Keratinocyte (primary cell): ENCODE results near the gene MYO16.

ENCODE experiments used
- EZH2 ChIP-seq: IDR thresholded peaks from one replicate; pipeline ENCODE4 v1.6.1; 2012; ENCODE audit warnings: inconsistent platforms, mild to moderate bottlenecking, low read length, moderate library complexity
- TF ChIP-seq, protein P1 (sequence below), 3 experiments: IDR thresholded peaks in 1 of 3; conservative IDR thresholded peaks in 1 of 3; optimal IDR thresholded peaks in 1 of 3; 2 replicates in 2 of 3; 3 replicates in 1 of 3; pipeline versions ENCODE3 to v1.5.1; 2011; ENCODE audit warnings: low read length in 3 of 3, mild to moderate bottlenecking in 3 of 3, moderate library complexity in 2 of 3, control low read depth in 1 of 3, inconsistent platforms in 1 of 3; ENCODE audit not compliant: insufficient read depth in 2 of 3; ENCODE audit errors: extremely low read depth in 1 of 3

DNA sequence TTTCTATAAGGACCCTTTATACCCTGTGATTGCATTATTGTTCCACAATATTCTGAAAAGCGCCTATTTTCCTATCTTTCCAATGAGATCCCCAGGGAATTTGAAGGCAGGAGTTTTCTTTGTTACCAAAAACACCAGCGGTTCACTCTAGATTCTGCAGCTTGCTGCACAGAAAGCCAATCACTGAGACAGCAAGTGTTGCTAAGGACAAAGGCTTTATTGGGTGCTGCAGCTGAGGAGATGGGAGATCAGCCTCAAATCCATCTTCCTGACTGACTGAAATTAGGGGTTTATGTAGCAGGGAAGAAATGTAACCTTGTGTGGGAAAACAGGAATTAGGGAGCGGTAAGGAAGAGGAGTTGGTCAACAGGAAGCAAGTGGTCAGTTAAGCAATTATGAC is 42.6 kb upstream of the MYO16 start:
- TF ChIP-seq, protein P1, sequence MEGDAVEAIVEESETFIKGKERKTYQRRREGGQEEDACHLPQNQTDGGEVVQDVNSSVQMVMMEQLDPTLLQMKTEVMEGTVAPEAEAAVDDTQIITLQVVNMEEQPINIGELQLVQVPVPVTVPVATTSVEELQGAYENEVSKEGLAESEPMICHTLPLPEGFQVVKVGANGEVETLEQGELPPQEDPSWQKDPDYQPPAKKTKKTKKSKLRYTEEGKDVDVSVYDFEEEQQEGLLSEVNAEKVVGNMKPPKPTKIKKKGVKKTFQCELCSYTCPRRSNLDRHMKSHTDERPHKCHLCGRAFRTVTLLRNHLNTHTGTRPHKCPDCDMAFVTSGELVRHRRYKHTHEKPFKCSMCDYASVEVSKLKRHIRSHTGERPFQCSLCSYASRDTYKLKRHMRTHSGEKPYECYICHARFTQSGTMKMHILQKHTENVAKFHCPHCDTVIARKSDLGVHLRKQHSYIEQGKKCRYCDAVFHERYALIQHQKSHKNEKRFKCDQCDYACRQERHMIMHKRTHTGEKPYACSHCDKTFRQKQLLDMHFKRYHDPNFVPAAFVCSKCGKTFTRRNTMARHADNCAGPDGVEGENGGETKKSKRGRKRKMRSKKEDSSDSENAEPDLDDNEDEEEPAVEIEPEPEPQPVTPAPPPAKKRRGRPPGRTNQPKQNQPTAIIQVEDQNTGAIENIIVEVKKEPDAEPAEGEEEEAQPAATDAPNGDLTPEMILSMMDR (optimal IDR thresholded peaks at IDR 0.05 in 1 of 3, IDR thresholded peaks at IDR 0.05 in 1 of 3, conservative IDR thresholded peaks at IDR 0.05 in 1 of 3; ENCODE audit: extremely low read depth in 1 of 3, insufficient read depth in 2 of 3, low read length in 3 of 3): no peak
- no peak for TF ChIP-seq EZH2
